Measurements from ENCODE around the gene ZFAND3. TPM values are rescaled to one million over a fixed set of nuclear protein-coding genes. Genes with fewer than 3 reads are reported as not detected.

Gene ZFAND3
- total and polyA plus RNA-seq, 10 of the 15 experiments (the other 5 are each of a cell fraction or from before 2014, with no cell fraction given), result 0.90 to 34.4 (median 16.3) TPM

GRCh38 chr6:37904590-37904989, 85.1 kb downstream of the ZFAND3 start:
- Histone ChIP-seq H3K79me2 (ENCODE audit: control insufficient read depth, insufficient read depth, low read length) (peaks cover 42% of the 10 kb centered on the region), H3K9me3 (replicated peaks; ENCODE audit: control insufficient read depth, insufficient read depth, low read length) (no peaks in the 10 kb centered on the region), H4K20me1 (ENCODE audit: control insufficient read depth, insufficient read depth) (no peaks in the 10 kb centered on the region; the same call in 1 of the 2 replicates), H3K27me3 (replicated peaks in 1 of 2; ENCODE audit: control insufficient read depth in 2 of 2, insufficient read depth in 2 of 2, low read length in 1 of 2) (no peaks in the 10 kb centered on the region), H3K9ac (ENCODE audit: control insufficient read depth, insufficient read depth, low read length) (no peak overlapping the region), H3K27ac (ENCODE audit: control insufficient read depth, insufficient read depth) (no peak overlapping the region), H3K4me3 (no peak overlapping the region), H3K36me3 (ENCODE audit: control insufficient read depth in 2 of 2, insufficient read depth in 2 of 2, low read length in 1 of 2) (no peaks in the 10 kb centered on the region; a peak in 1 of 4 replicates), H3K4me2 (ENCODE audit: control insufficient read depth, insufficient read depth) (no peak overlapping the region), H3K4me1 (ENCODE audit: control insufficient read depth, insufficient read depth, low read length) (no peaks in the 10 kb centered on the region), H2AFZ (ENCODE audit: control insufficient read depth, low read depth, low read length) (no peak overlapping the region)
- in situ Hi-C loops (cut with MboI) (no loop called here), intact Hi-C loops (cut with micrococcal nuclease; ENCODE audit: unreplicated experiment) (no loop called here)
- ChIA-PET SMC1A (ENCODE audit: uncharacterized antibody, unreplicated experiment) (interaction anchor here (0.8 kb wide), 1 partner anchor 46 kb away, joined by 3 read pairs; no protein-coding TSS in a partner anchor), RAD21 (ENCODE audit: unreplicated experiment) (no interaction called here), CTCF (interaction anchor here (1.3 kb wide), 1 partner anchor 10 kb away, joined by 4 read pairs; no protein-coding TSS in a partner anchor), POLR2A (no interaction called here)
- no TSS peak for BruUV-seq (replicated peaks)
- no peak for ATAC-seq
- DNase-seq (ENCODE audit: low read depth, low spot score), result no peak
- no peak for FAIRE-seq
- WGBS (ENCODE audit: insufficient coverage, insufficient replicate concordance, low lambda C conversion rate, missing lambda C conversion rate), result 86% methylated on average over 3 of the region's 3 CpGs
- TF ChIP-seq RBBP5 (conservative IDR thresholded peaks at IDR 0.05) (no peak), RUNX3 (IDR thresholded peaks at IDR 0.05; ENCODE audit: low read length) (no peak), HSF1 (IDR thresholded peaks at IDR 0.05; ENCODE audit: low read depth, low read length) (no peak), FOS (IDR thresholded peaks at IDR 0.05; ENCODE audit: borderline replicate concordance, extremely low read depth, insufficient read length) (no peak), PBX3 (IDR thresholded peaks at IDR 0.05; ENCODE audit: insufficient replicate concordance, low read depth, low read length) (no peak)
- TF ChIP-seq, protein P1, sequence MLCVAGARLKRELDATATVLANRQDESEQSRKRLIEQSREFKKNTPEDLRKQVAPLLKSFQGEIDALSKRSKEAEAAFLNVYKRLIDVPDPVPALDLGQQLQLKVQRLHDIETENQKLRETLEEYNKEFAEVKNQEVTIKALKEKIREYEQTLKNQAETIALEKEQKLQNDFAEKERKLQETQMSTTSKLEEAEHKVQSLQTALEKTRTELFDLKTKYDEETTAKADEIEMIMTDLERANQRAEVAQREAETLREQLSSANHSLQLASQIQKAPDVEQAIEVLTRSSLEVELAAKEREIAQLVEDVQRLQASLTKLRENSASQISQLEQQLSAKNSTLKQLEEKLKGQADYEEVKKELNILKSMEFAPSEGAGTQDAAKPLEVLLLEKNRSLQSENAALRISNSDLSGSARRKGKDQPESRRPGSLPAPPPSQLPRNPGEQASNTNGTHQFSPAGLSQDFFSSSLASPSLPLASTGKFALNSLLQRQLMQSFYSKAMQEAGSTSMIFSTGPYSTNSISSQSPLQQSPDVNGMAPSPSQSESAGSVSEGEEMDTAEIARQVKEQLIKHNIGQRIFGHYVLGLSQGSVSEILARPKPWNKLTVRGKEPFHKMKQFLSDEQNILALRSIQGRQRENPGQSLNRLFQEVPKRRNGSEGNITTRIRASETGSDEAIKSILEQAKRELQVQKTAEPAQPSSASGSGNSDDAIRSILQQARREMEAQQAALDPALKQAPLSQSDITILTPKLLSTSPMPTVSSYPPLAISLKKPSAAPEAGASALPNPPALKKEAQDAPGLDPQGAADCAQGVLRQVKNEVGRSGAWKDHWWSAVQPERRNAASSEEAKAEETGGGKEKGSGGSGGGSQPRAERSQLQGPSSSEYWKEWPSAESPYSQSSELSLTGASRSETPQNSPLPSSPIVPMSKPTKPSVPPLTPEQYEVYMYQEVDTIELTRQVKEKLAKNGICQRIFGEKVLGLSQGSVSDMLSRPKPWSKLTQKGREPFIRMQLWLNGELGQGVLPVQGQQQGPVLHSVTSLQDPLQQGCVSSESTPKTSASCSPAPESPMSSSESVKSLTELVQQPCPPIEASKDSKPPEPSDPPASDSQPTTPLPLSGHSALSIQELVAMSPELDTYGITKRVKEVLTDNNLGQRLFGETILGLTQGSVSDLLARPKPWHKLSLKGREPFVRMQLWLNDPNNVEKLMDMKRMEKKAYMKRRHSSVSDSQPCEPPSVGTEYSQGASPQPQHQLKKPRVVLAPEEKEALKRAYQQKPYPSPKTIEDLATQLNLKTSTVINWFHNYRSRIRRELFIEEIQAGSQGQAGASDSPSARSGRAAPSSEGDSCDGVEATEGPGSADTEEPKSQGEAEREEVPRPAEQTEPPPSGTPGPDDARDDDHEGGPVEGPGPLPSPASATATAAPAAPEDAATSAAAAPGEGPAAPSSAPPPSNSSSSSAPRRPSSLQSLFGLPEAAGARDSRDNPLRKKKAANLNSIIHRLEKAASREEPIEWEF (IDR thresholded peaks at IDR 0.05; ENCODE audit: insufficient replicate concordance, low read depth, low read length), result no peak
- TF ChIP-seq, protein P2, sequence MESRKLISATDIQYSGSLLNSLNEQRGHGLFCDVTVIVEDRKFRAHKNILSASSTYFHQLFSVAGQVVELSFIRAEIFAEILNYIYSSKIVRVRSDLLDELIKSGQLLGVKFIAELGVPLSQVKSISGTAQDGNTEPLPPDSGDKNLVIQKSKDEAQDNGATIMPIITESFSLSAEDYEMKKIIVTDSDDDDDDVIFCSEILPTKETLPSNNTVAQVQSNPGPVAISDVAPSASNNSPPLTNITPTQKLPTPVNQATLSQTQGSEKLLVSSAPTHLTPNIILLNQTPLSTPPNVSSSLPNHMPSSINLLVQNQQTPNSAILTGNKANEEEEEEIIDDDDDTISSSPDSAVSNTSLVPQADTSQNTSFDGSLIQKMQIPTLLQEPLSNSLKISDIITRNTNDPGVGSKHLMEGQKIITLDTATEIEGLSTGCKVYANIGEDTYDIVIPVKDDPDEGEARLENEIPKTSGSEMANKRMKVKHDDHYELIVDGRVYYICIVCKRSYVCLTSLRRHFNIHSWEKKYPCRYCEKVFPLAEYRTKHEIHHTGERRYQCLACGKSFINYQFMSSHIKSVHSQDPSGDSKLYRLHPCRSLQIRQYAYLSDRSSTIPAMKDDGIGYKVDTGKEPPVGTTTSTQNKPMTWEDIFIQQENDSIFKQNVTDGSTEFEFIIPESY (IDR thresholded peaks at IDR 0.05), result no peak
- TF ChIP-seq, protein P3, sequence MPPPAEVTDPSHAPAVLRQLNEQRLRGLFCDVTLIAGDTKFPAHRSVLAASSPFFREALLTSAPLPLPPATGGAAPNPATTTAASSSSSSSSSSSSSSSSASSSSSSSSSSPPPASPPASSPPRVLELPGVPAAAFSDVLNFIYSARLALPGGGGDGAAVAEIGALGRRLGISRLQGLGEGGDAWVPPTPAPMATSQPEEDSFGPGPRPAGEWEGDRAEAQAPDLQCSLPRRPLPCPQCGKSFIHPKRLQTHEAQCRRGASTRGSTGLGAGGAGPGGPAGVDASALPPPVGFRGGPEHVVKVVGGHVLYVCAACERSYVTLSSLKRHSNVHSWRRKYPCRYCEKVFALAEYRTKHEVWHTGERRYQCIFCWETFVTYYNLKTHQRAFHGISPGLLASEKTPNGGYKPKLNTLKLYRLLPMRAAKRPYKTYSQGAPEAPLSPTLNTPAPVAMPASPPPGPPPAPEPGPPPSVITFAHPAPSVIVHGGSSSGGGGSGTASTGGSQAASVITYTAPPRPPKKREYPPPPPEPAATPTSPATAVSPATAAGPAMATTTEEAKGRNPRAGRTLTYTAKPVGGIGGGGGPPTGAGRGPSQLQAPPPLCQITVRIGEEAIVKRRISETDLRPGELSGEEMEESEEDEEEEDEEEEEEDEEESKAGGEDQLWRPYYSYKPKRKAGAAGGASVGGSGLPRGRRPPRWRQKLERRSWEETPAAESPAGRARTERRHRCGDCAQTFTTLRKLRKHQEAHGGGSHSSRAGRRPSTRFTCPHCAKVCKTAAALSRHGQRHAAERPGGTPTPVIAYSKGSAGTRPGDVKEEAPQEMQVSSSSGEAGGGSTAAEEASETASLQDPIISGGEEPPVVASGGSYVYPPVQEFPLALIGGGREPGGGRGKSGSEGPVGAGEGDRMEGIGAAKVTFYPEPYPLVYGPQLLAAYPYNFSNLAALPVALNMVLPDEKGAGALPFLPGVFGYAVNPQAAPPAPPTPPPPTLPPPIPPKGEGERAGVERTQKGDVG (CRISPR knock-in tag; IDR thresholded peaks at IDR 0.05), result no peak
- TF ChIP-seq, protein P4, sequence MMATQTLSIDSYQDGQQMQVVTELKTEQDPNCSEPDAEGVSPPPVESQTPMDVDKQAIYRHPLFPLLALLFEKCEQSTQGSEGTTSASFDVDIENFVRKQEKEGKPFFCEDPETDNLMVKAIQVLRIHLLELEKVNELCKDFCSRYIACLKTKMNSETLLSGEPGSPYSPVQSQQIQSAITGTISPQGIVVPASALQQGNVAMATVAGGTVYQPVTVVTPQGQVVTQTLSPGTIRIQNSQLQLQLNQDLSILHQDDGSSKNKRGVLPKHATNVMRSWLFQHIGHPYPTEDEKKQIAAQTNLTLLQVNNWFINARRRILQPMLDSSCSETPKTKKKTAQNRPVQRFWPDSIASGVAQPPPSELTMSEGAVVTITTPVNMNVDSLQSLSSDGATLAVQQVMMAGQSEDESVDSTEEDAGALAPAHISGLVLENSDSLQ (IDR thresholded peaks at IDR 0.05), result no peak
